Endometrial microvascular endothelial cells (primary cell): ENCODE measurements around the gene MDM1. TPM values are rescaled to one million over a fixed set of nuclear protein-coding genes. Genes with fewer than 3 reads are reported as not detected.

Source experiments
- in situ Hi-C: cut with HindIII; loops from 2 replicates; pipeline ENCODE4 v1.10.0; 2017; ENCODE audit warnings: low sequenced_read_pairs, low pct_unique_long_range_greater_than_20kb; ENCODE audit errors: inconsistent ontology term
- total RNA-seq: library from RNA; depleted of rRNA; stranded (reverse); fragments of >200 nt; gene quantifications from one replicate; pipeline ENCODE4 v1.2.3, GENCODE V29; 2015; ENCODE audit errors: inconsistent ontology term

The MDM1 gene
- total RNA-seq, 1 donor from 2014 or later: 10.4 TPM

GRCh38 chr12:68252077-68252476, 80.1 kb downstream of the MDM1 start:
- in situ Hi-C loops: no loop called here

GRCh38 chr12:68250454-68250853, 81.7 kb downstream of the MDM1 start:
- in situ Hi-C loops: no loop called here

GRCh38 chr12:68247785-68248184, 84.4 kb downstream of the MDM1 start:
- in situ Hi-C loops: no loop called here

GRCh38 chr12:68246350-68246749, 85.8 kb downstream of the MDM1 start:
- in situ Hi-C loops: no loop called here

GRCh38 chr12:68245180-68246021, 86.8 kb downstream of the MDM1 start:
- in situ Hi-C loops: no loop called here

Other genes with a start within 250 kb of the MDM1 start
- gene IFNG, start 172.6 kb downstream of the MDM1 start, total RNA-seq: not detected
- not detected for gene IL26, start 106.6 kb downstream of the MDM1 start, total RNA-seq
- not detected for gene IL22, start 78.8 kb downstream of the MDM1 start, total RNA-seq